Cardiac atrium fibroblast (primary cell): ENCODE data around the gene PHGDH. TPM values are rescaled to one million over a fixed set of nuclear protein-coding genes. Genes with fewer than 3 reads are reported as not detected.

ENCODE experiments used
- total RNA-seq: library from RNA; depleted of rRNA; stranded (reverse); fragments of >200 nt; gene quantifications from 2 replicates; pipeline ENCODE4 v1.2.3, GENCODE V29; 2015

Gene PHGDH
- 163 and 185 TPM in 2 replicates for total RNA-seq

GRCh38 chr1:119711804-119712341 lies at the start of gene PHGDH:
PHGDH (plus strand) TSS chr1:119711934; CDS start chr1:119712023, 89 bp downstream.

GRCh38 chr1:119768778-119769177 lies 57.0 kb downstream of the PHGDH start, which contains the start of gene HMGCS2:
HMGCS2 (minus strand) TSS chr1:119768905; CDS start chr1:119768844, 61 bp downstream.

Other genes starting within 250 kb of the PHGDH start
- gene HSD3B1, start 204.7 kb upstream of the PHGDH start, total RNA-seq: not detected in 2 replicates
- gene ZNF697, start 63.7 kb upstream of the PHGDH start, total RNA-seq: 4.7 and 7.5 TPM in 2 replicates
- gene HMGCS2, start 57.0 kb downstream of the PHGDH start, total RNA-seq: not detected in 2 replicates
- not detected in 2 replicates for gene REG4, start 99.5 kb downstream of the PHGDH start, total RNA-seq
- not detected in 2 replicates for gene ADAM30, start 184.6 kb downstream of the PHGDH start, total RNA-seq